A549 (cell line): Measurements from ENCODE around the gene WHRN. TPM values are rescaled to one million over a fixed set of nuclear protein-coding genes. Genes with fewer than 3 reads are reported as not detected.

Source experiments
- ATAC-seq, 2 experiments: fragments of 200-7000 bp in 1 of 2; fragments of >200 bp in 1 of 2; cut with Nextera tagmentation in 1 of 2; cut with Tn5 transposase in 1 of 2; 3 replicates each; pipeline versions ENCODE4 v1.8.0 to v1.9.1; 2018 to 2020; ENCODE audit warnings: mild to moderate bottlenecking in 1 of 2, moderate library complexity in 1 of 2
- CTCF ChIA-PET: fragments of 300-600 bp; sonication (Branson Sonifier 250); formaldehyde crosslinking; extraction: SDS; loops from one replicate; lab custom pipeline; 2021; ENCODE audit warnings: antibody characterized with exemption, inconsistent platforms; lab: Yijun Ruan, JAX
- POLR2A ChIA-PET: fragments of 350-600 bp; formaldehyde crosslinking; extraction: SDS; loops from one replicate; lab custom pipeline; 2021; ENCODE audit warnings: antibody characterized with exemption, inconsistent platforms; lab: Yijun Ruan, JAX
- DNase-seq, 2 experiments: peaks; one replicate each; pipeline versions ENCODE4 v3.0.0 to v3.0.0-alpha.2; 2011 to 2016; ENCODE audit warnings: low read depth in 1 of 2, low spot score in 1 of 2
- FAIRE-seq: peaks from 2 replicates; lab custom pipeline; 2011; peaks lifted over from hg19 to GRCh38; lab: Jason Lieb, UNC
- H3K27ac ChIP-seq, 2 experiments: fragments of >200 bp; sonication (Bioruptor Twin); formaldehyde crosslinking; 3 replicates each; pipeline ENCODE4 v1.5.1; 2016 to 2017
- H3K4me1 ChIP-seq: fragments of >200 bp; sonication (Bioruptor Twin); formaldehyde crosslinking; 3 replicates; pipeline ENCODE4 v1.6.1; 2016
- H3K4me2 ChIP-seq: fragments of >200 bp; sonication (Bioruptor Twin); formaldehyde crosslinking; 3 replicates; pipeline ENCODE4 v1.6.1; 2016
- H3K4me3 ChIP-seq: fragments of >200 bp; sonication (Bioruptor Twin); formaldehyde crosslinking; 3 replicates; pipeline ENCODE4 v1.5.1; 2016
- H3K9me3 ChIP-seq: fragments of >200 bp; sonication (Bioruptor Twin); formaldehyde crosslinking; 3 replicates; pipeline ENCODE4 v1.6.1; 2016
- CBX2 ChIP-seq: fragments of 200-600 bp; sonication (generic); IDR thresholded peaks from 2 replicates; pipeline ENCODE4 v1.6.1; 2016; ENCODE audit warnings: low read depth, mild to moderate bottlenecking, borderline replicate concordance
- CBX8 ChIP-seq: fragments of 200-600 bp; sonication (generic); IDR thresholded peaks from 2 replicates; pipeline ENCODE4 v1.6.1; 2016
- CEBPB ChIP-seq, 2 experiments: fragments of >200 bp in 1 of 2; sonication (Bioruptor Twin) in 1 of 2; formaldehyde crosslinking in 1 of 2; IDR thresholded peaks; 2 replicates each; pipeline ENCODE4 v1.6.1; 2012 to 2016
- CHD2 ChIP-seq: fragments of 150-350 bp; IDR thresholded peaks from 2 replicates; pipeline ENCODE4 v1.6.1; 2014; ENCODE audit warnings: low read length; ENCODE audit not compliant: partially characterized antibody
- ESRRA ChIP-seq: fragments of 150-350 bp; IDR thresholded peaks from 2 replicates; pipeline ENCODE4 v1.6.1; 2014; ENCODE audit warnings: mild to moderate bottlenecking, low read length, borderline replicate concordance
- FOSL2 ChIP-seq, 2 experiments: fragments of 450-650 bp in 1 of 2; fragments of >200 bp in 1 of 2; sonication (Bioruptor Twin) in 1 of 2; formaldehyde crosslinking; IDR thresholded peaks; 2 replicates each; pipeline versions ENCODE4 v1.5.0 to v1.6.1; 2016 to 2020; ENCODE audit warnings: mild to moderate bottlenecking in 1 of 2, moderate library complexity in 1 of 2
- FOXS1 ChIP-seq: fragments of 250-450 bp; sonication (Bioruptor Pico); IDR thresholded peaks from 2 replicates; pipeline ENCODE4 v1.5.0; 2020; ENCODE audit warnings: mild to moderate bottlenecking, moderate library complexity
- HOXA7 ChIP-seq: fragments of 250-450 bp; sonication (Bioruptor Pico); IDR thresholded peaks from 2 replicates; pipeline ENCODE4 v1.5.0; 2020; ENCODE audit warnings: mild to moderate bottlenecking, moderate library complexity
- HOXB13 ChIP-seq: fragments of 250-450 bp; sonication (Bioruptor Pico); IDR thresholded peaks from 2 replicates; pipeline ENCODE4 v1.5.0; 2020; ENCODE audit warnings: low read depth, mild to moderate bottlenecking, moderate library complexity
- JUN ChIP-seq, 2 experiments: fragments of >200 bp; sonication (Bioruptor Twin); formaldehyde crosslinking; IDR thresholded peaks; 2 replicates in 1 of 2; 3 replicates in 1 of 2; pipeline ENCODE4 v1.6.1; 2016 to 2017
- KDM1A ChIP-seq: fragments of 200-600 bp; sonication (generic); IDR thresholded peaks from 2 replicates; pipeline ENCODE4 v1.6.1; 2016; ENCODE audit warnings: low read depth, mild to moderate bottlenecking
- POLR2A ChIP-seq: IDR thresholded peaks from 2 replicates; pipeline ENCODE4 v1.6.1; 2012; ENCODE audit warnings: mild to moderate bottlenecking, low read length
- RAD21 ChIP-seq, 2 experiments: fragments of >200 bp in 1 of 2; sonication (Bioruptor Twin) in 1 of 2; formaldehyde crosslinking in 1 of 2; IDR thresholded peaks in 1 of 2; conservative IDR thresholded peaks in 1 of 2; 2 replicates in 1 of 2; 3 replicates in 1 of 2; pipeline ENCODE4 v1.6.1; 2012 to 2018; ENCODE audit warnings: inconsistent platforms in 1 of 2
- RARB ChIP-seq: fragments of 250-450 bp; sonication (Bioruptor Pico); IDR thresholded peaks from 2 replicates; pipeline ENCODE4 v1.8.0; 2021; ENCODE audit warnings: mild to moderate bottlenecking, moderate library complexity
- ZNF302 ChIP-seq: fragments of 250-450 bp; sonication (Bioruptor Pico); IDR thresholded peaks from 2 replicates; pipeline ENCODE4 v1.9.0; 2021; ENCODE audit warnings: inconsistent platforms, mild to moderate bottlenecking, moderate library complexity
- ZSCAN20 ChIP-seq: fragments of 250-450 bp; sonication (Bioruptor Pico); IDR thresholded peaks from 2 replicates; pipeline ENCODE4 v1.8.0; 2022; ENCODE audit warnings: mild to moderate bottlenecking, moderate library complexity
- WGBS: methylation state at CpG from one replicate; pipeline ENCODE4 v1.1.6; 2017; ENCODE audit errors: missing lambda C conversion rate; 5-methylcytosine and 5-hydroxymethylcytosine counted together
- polyA plus RNA-seq, 4 experiments: library from polyadenylated mRNA; depleted of rRNA in 3 of 4; stranded (reverse); fragments of >200 nt; fragmentation: RNase III in 1 of 4; extraction: RNeasy Plus Mini Kit Qiagen cat#74134 plus additional on column Dnase treatment in 1 of 4; gene quantifications; 2 replicates in 3 of 4; 3 replicates in 1 of 4; pipeline ENCODE4 v1.2.3, GENCODE V29; 2011 to 2017
- TF ChIP-seq, protein P1 (sequence below): fragments of >200 bp; sonication (Bioruptor Twin); formaldehyde crosslinking; IDR thresholded peaks from 3 replicates; pipeline ENCODE4 v1.6.1; 2016
- TF ChIP-seq, protein P2 (sequence below): fragments of 200-600 bp; sonication (generic); IDR thresholded peaks from 2 replicates; pipeline ENCODE4 v1.6.1; 2016; ENCODE audit warnings: antibody characterized with exemption, mild to moderate bottlenecking, moderate library complexity

Gene WHRN
- polyA plus RNA-seq, 2 of the 4 experiments (the other 2 are of a cell fraction): 1.2 to 3.2 TPM

DNA sequence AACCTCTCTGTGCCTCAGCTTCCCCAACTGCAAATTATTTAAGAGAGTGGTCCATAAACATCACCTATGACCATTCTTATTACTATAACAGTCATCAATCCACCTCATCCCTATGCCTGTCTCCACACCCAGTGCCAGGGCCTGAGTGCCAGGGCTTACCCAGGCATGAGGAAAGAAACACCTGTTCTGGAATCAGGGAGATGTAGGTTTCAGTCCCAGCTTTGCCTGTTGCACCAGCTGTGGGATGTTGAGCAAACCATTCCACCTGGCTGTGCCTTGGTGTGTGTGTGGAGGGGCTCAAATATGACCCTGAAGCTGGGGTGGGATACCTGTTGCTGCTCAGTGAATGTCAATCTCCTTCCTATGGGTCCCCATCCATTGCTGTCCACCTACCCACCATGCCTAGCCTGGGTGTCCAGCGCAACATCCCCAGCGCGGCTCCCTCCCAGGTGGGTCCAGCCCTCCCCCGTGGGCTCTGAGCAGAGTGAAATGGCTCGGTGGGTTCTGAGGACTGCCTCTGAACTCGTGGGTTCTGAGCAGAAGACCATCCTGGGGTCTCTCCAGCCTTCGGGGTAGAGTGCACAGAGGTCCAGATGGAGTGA is 133.8 kb downstream of the WHRN start (continued):
- TF ChIP-seq, protein P1, sequence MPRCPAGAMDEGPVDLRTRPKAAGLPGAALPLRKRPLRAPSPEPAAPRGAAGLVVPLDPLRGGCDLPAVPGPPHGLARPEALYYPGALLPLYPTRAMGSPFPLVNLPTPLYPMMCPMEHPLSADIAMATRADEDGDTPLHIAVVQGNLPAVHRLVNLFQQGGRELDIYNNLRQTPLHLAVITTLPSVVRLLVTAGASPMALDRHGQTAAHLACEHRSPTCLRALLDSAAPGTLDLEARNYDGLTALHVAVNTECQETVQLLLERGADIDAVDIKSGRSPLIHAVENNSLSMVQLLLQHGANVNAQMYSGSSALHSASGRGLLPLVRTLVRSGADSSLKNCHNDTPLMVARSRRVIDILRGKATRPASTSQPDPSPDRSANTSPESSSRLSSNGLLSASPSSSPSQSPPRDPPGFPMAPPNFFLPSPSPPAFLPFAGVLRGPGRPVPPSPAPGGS: no peak

DNA sequence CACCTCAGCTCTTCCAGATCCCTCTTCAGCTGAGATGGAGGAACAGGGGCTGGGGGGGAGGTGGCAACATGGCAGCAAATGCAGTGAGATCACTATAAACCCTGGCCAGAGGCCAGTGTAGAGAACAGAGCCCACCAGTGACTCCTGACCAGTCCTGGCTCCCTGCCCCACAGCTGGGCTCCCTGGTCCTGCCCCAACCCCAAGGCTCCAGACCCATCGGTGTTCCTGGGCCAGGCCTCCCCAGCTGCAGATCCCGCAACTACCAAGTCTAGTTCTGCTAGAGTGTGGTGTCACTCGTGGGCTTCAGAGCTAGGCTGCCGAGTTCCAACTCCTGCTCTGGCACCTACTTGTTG is 134.3 kb downstream of the WHRN start:
- ChIA-PET CTCF (interaction anchor here (1.8 to 3.8 kb wide), 2 partner anchors 15 to 35 kb away, joined by 5 to 12 read pairs; no protein-coding TSS in a partner anchor), POLR2A (no interaction called here)
- H3K9me3 ChIP-seq: no peaks in the 10 kb centered on the region
- no peak overlapping the region for H3K27ac ChIP-seq
- no peak for TF ChIP-seq CEBPB (IDR thresholded peaks at IDR 0.05)
- TF ChIP-seq CBX2: no peak
- no peak for TF ChIP-seq ESRRA
- peaks cover 13% of the 10 kb centered on the region for H3K4me1 ChIP-seq
- 98% methylated on average over 4 of the region's 4 CpGs for WGBS
- no peak for FAIRE-seq
- no peak overlapping the region for H3K4me3 ChIP-seq
- H3K4me2 ChIP-seq: no peak overlapping the region
- no peak for DNase-seq
- no peak for ATAC-seq

DNA sequence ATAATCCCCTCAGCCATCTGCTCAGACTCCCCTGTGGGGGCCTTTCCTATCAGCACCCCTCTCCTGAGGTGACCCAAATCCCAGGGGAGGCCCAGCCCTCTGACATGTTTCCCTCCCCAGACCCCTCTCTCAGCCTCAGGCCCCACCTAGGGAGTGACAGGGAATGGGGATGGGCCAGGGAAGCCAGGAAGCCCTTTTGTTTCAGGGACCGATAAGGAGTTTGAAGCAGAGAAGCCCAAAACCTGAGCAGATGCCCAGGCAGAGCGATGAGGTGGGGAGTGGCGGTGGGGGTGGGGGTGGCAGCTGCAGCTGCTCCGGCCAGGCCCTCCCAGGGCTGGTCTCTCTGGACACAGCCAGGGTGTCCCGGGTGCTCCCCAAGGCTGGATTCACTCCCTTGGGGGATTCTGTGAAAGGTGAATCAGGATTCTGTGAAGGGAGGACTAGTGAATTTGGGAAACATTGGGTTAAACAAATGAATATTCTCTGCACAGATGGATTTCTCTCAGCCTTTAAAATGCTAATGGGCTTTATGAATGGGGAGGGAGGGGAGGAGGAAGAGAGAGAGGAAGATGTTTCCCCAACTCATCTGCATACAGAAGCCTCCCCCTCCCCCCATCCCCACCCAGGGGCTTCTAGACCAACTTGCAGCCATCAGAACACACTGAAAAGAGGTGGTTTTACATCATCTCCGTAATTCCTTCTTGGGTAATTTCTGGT is 134.9 kb downstream of the WHRN start:
- H3K4me1 ChIP-seq: peaks cover 17% of the 10 kb centered on the region
- ChIA-PET POLR2A (no interaction called here), CTCF (interaction anchor here (1.8 to 3.8 kb wide), 2 partner anchors 14 to 36 kb away, joined by 5 to 12 read pairs; no protein-coding TSS in a partner anchor)
- WGBS: 70% methylated on average over 4 of the region's 6 CpGs
- no peaks in the 10 kb centered on the region for H3K9me3 ChIP-seq
- no peak for FAIRE-seq
- H3K4me3 ChIP-seq: no peak overlapping the region
- H3K4me2 ChIP-seq: no peak overlapping the region
- no peak for TF ChIP-seq ZSCAN20 (CRISPR knock-in tag)
- no peak for TF ChIP-seq CBX8
- TF ChIP-seq CBX2: no peak
- no peak for TF ChIP-seq JUN (IDR thresholded peaks at IDR 0.05)
- no peak for TF ChIP-seq FOXS1 (CRISPR knock-in tag)
- TF ChIP-seq, protein P1: no peak
- no peak for TF ChIP-seq ZNF302 (CRISPR knock-in tag)
- no peak for TF ChIP-seq KDM1A
- TF ChIP-seq, protein P2, sequence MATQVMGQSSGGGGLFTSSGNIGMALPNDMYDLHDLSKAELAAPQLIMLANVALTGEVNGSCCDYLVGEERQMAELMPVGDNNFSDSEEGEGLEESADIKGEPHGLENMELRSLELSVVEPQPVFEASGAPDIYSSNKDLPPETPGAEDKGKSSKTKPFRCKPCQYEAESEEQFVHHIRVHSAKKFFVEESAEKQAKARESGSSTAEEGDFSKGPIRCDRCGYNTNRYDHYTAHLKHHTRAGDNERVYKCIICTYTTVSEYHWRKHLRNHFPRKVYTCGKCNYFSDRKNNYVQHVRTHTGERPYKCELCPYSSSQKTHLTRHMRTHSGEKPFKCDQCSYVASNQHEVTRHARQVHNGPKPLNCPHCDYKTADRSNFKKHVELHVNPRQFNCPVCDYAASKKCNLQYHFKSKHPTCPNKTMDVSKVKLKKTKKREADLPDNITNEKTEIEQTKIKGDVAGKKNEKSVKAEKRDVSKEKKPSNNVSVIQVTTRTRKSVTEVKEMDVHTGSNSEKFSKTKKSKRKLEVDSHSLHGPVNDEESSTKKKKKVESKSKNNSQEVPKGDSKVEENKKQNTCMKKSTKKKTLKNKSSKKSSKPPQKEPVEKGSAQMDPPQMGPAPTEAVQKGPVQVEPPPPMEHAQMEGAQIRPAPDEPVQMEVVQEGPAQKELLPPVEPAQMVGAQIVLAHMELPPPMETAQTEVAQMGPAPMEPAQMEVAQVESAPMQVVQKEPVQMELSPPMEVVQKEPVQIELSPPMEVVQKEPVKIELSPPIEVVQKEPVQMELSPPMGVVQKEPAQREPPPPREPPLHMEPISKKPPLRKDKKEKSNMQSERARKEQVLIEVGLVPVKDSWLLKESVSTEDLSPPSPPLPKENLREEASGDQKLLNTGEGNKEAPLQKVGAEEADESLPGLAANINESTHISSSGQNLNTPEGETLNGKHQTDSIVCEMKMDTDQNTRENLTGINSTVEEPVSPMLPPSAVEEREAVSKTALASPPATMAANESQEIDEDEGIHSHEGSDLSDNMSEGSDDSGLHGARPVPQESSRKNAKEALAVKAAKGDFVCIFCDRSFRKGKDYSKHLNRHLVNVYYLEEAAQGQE: no peak
- TF ChIP-seq RAD21 (conservative IDR thresholded peaks at IDR 0.05 in 1 of 2, IDR thresholded peaks at IDR 0.05 in 1 of 2): no peak
- TF ChIP-seq RARB (CRISPR knock-in tag): no peak
- TF ChIP-seq POLR2A: no peak
- no peak for TF ChIP-seq HOXA7 (CRISPR knock-in tag)
- TF ChIP-seq HOXB13 (CRISPR knock-in tag): no peak
- no peak for TF ChIP-seq FOSL2 (IDR thresholded peaks at IDR 0.05)
- no peak for TF ChIP-seq FOSL2 (CRISPR knock-in tag; IDR thresholded peaks at IDR 0.05)
- no peak for TF ChIP-seq CHD2
- no peak for ATAC-seq
- DNase-seq: no peak
- no peak overlapping the region for H3K27ac ChIP-seq
